ENCODE results near the gene RFX4. TPM values are rescaled to one million over a fixed set of nuclear protein-coding genes. Genes with fewer than 3 reads are reported as not detected.

Gene RFX4
- total RNA-seq, 1 experiment from 2014 or later = not detected

DNA sequence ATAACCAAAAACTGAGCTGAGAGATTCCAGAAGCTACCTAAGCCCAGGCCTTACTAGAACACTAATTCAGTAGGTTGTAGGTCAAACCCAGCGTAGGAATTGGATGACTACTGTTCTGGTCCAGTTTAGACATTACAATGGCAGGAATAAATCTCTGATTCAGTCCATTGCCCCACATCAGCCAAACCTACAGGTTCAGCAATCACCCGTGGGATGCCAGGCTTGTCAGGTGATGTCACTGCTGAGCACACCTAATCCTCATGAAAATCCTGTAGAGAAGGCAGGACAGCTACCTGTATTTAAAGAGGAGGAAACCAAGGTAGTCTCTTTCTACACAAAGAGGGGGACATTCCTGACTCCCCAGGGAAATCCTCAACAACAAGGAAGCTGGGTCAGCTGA lies 63.7 kb downstream of the RFX4 start:
- no peaks in the 10 kb centered on the region for H3K27me3 ChIP-seq (ENCODE audit: control insufficient read depth, insufficient read depth, low read length)
- ATAC-seq (no peak), DNase-seq (ENCODE audit: low read depth, low spot score) (no peak)
- H3K4me1 ChIP-seq (ENCODE audit: control insufficient read depth, insufficient read depth, low read length) = no peaks in the 10 kb centered on the region
- TF ChIP-seq, protein P1, sequence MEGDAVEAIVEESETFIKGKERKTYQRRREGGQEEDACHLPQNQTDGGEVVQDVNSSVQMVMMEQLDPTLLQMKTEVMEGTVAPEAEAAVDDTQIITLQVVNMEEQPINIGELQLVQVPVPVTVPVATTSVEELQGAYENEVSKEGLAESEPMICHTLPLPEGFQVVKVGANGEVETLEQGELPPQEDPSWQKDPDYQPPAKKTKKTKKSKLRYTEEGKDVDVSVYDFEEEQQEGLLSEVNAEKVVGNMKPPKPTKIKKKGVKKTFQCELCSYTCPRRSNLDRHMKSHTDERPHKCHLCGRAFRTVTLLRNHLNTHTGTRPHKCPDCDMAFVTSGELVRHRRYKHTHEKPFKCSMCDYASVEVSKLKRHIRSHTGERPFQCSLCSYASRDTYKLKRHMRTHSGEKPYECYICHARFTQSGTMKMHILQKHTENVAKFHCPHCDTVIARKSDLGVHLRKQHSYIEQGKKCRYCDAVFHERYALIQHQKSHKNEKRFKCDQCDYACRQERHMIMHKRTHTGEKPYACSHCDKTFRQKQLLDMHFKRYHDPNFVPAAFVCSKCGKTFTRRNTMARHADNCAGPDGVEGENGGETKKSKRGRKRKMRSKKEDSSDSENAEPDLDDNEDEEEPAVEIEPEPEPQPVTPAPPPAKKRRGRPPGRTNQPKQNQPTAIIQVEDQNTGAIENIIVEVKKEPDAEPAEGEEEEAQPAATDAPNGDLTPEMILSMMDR (IDR thresholded peaks at IDR 0.05) = no peak
- no peak for TF ChIP-seq POLR2AphosphoS5 (IDR thresholded peaks at IDR 0.05; ENCODE audit: low read depth, low read length)
- in situ Hi-C loops (cut with HindIII; ENCODE audit: low pct_unique_long_range_greater_than_20kb, low sequenced_read_pairs) = no loop called here
- H3K4me3 ChIP-seq (ENCODE audit: low read depth in 2 of 2, low read length in 2 of 2) = no peak overlapping the region
- BruUV-seq (replicated peaks) = no TSS peak
- no peak overlapping the region for H3K27ac ChIP-seq (ENCODE audit: low read length)
- CTCF ChIA-PET = interaction anchor here (0.6 kb wide), 1 partner anchor 141 kb away, joined by 9 read pairs; no protein-coding TSS in a partner anchor
- no peaks in the 10 kb centered on the region for H3K36me3 ChIP-seq (ENCODE audit: control insufficient read depth, insufficient read depth, low read length)
- H3K9me3 ChIP-seq (ENCODE audit: control insufficient read depth, insufficient read depth, low read depth, low read length) = no peaks in the 10 kb centered on the region
- intact Hi-C loops (cut with micrococcal nuclease; ENCODE audit: unreplicated experiment) = no loop called here
- POLR2A ChIA-PET = no interaction called here

DNA sequence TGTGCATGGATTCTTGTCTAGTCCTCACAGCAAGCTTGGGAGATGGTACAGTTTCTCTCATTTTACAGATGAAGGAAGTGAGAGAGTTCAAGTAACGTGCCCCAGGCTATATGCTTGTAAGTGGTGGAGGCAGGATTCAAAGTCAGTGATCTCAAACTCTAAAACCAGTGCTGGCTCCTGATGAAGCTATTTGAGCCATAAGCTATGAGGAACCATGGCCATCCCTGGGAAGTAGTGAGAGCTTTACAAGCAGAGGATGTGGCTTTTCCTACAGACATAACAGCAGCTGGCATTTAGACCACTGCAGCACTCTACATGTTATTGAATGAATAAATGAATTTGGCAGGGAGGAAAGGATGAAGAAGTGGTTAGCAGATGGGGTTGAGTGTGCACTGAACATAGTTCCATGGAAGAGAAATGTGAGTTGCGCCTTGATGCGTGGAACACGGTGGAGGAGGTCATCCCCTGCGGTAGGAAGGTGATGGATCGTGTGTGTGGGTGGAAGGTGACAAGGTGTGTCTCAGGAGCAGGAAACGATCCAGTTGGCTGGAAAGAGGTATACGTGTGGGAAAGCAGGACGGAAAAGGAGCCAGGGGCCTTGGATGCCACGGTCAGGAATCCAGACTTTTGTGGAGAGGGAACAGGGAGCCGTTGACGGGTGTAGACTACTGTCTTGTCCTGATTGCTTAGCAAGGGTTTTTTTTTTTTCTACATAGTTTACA lies 65.2 kb downstream of the RFX4 start:
- ATAC-seq = no peak
- TF ChIP-seq POLR2AphosphoS5 (IDR thresholded peaks at IDR 0.05; ENCODE audit: low read depth, low read length) = no peak
- TF ChIP-seq TCF7L2 (IDR thresholded peaks at IDR 0.05; ENCODE audit: low read depth, low read length) = no peak
- TF ChIP-seq, protein P2, sequence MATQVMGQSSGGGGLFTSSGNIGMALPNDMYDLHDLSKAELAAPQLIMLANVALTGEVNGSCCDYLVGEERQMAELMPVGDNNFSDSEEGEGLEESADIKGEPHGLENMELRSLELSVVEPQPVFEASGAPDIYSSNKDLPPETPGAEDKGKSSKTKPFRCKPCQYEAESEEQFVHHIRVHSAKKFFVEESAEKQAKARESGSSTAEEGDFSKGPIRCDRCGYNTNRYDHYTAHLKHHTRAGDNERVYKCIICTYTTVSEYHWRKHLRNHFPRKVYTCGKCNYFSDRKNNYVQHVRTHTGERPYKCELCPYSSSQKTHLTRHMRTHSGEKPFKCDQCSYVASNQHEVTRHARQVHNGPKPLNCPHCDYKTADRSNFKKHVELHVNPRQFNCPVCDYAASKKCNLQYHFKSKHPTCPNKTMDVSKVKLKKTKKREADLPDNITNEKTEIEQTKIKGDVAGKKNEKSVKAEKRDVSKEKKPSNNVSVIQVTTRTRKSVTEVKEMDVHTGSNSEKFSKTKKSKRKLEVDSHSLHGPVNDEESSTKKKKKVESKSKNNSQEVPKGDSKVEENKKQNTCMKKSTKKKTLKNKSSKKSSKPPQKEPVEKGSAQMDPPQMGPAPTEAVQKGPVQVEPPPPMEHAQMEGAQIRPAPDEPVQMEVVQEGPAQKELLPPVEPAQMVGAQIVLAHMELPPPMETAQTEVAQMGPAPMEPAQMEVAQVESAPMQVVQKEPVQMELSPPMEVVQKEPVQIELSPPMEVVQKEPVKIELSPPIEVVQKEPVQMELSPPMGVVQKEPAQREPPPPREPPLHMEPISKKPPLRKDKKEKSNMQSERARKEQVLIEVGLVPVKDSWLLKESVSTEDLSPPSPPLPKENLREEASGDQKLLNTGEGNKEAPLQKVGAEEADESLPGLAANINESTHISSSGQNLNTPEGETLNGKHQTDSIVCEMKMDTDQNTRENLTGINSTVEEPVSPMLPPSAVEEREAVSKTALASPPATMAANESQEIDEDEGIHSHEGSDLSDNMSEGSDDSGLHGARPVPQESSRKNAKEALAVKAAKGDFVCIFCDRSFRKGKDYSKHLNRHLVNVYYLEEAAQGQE (IDR thresholded peaks at IDR 0.05; ENCODE audit: insufficient read depth in 1 of 2, low read depth in 2 of 2, low read length in 1 of 2) = no peak
- TF ChIP-seq, protein P1 (IDR thresholded peaks at IDR 0.05) = no peak
- in situ Hi-C loops (cut with HindIII; ENCODE audit: low pct_unique_long_range_greater_than_20kb, low sequenced_read_pairs) (no loop called here), intact Hi-C loops (cut with micrococcal nuclease; ENCODE audit: unreplicated experiment) (no loop called here)
- no peaks in the 10 kb centered on the region for H3K27me3 ChIP-seq (ENCODE audit: control insufficient read depth, insufficient read depth, low read length)
- no peak overlapping the region for H3K27ac ChIP-seq (ENCODE audit: low read length)
- no peak for DNase-seq (ENCODE audit: low read depth, low spot score)
- CTCF ChIA-PET = interaction anchor here (0.6 kb wide), 1 partner anchor 209 kb away, joined by 3 read pairs; no protein-coding TSS in a partner anchor
- POLR2A ChIA-PET = no interaction called here
- no peaks in the 10 kb centered on the region for H3K36me3 ChIP-seq (ENCODE audit: control insufficient read depth, insufficient read depth, low read length)
- no TSS peak for BruUV-seq (replicated peaks)
- H3K4me1 ChIP-seq (ENCODE audit: control insufficient read depth, insufficient read depth, low read length) = no peaks in the 10 kb centered on the region
- H3K9me3 ChIP-seq (ENCODE audit: control insufficient read depth, insufficient read depth, low read depth, low read length) = no peaks in the 10 kb centered on the region
- no peak overlapping the region for H3K4me3 ChIP-seq (ENCODE audit: low read depth in 2 of 2, low read length in 2 of 2)

Measured in Panc1 (cell line).